CD4-positive, alpha-beta memory T cell (primary cell): ENCODE results near the gene HJURP. TPM values are rescaled to one million over a fixed set of nuclear protein-coding genes. Genes with fewer than 3 reads are reported as not detected.

Source experiments
- CTCF ChIA-PET: fragments of 350-600 bp; sonication (Branson Sonifier 250); formaldehyde crosslinking; loops from one replicate; lab custom pipeline; 2021; ENCODE audit warnings: inconsistent platforms; ENCODE audit not compliant: partially characterized antibody; lab: Charles Lee
- POLR2A ChIA-PET: fragments of 350-600 bp; sonication (Branson Sonifier 250); formaldehyde crosslinking; loops from one replicate; lab custom pipeline; 2021; ENCODE audit not compliant: partially characterized antibody; lab: Charles Lee
- DNase-seq, 5 donors: peaks; one replicate each; pipeline versions ENCODE4 v3.0.0 to v3.0.0-alpha.2; 2020 to 2022; ENCODE audit warnings: mixed read lengths in 1 of 5
- H3K27ac ChIP-seq: one replicate; pipeline ENCODE4 v1.7.0; 2013; ENCODE audit warnings: low read depth, low read length
- H3K27me3 ChIP-seq: 2 replicates; pipeline ENCODE4 v1.7.0; 2013; ENCODE audit warnings: mild to moderate bottlenecking, low read length, moderate library complexity; ENCODE audit not compliant: insufficient read depth
- H3K36me3 ChIP-seq: 2 replicates; pipeline ENCODE4 v1.7.0; 2013; ENCODE audit warnings: mild to moderate bottlenecking, low read length, moderate library complexity; ENCODE audit not compliant: insufficient read depth
- H3K4me1 ChIP-seq: 2 replicates; pipeline ENCODE4 v1.7.0; 2013; ENCODE audit warnings: mild to moderate bottlenecking, low read length, moderate library complexity; ENCODE audit not compliant: insufficient read depth
- H3K4me3 ChIP-seq, 2 donors: one replicate each; pipeline ENCODE4 v1.7.0; 2013; ENCODE audit warnings: low read length in 2 of 2, mild to moderate bottlenecking in 1 of 2
- H3K9me3 ChIP-seq, 2 donors: one replicate each; pipeline ENCODE4 v1.7.0; 2013; ENCODE audit warnings: low read length in 2 of 2, control low read depth in 1 of 2; ENCODE audit not compliant: control insufficient read depth in 1 of 2
- H3K27ac Mint-ChIP-seq, 7 donors: one replicate each; pipeline ENCODE4 v1.8.0; 2020 to 2021; ENCODE audit warnings: mixed read lengths in 7 of 7, mild to moderate bottlenecking in 6 of 7, inconsistent platforms in 3 of 7, moderate library complexity in 3 of 7
- H3K27me3 Mint-ChIP-seq, 2 donors: one replicate each; pipeline ENCODE4 v1.8.0; 2020 to 2021; ENCODE audit warnings: mixed read lengths in 2 of 2
- H3K36me3 Mint-ChIP-seq, 2 donors: one replicate each; pipeline ENCODE4 v1.8.0; 2020 to 2021; ENCODE audit warnings: mixed read lengths in 2 of 2, inconsistent platforms in 1 of 2, mild to moderate bottlenecking in 1 of 2
- H3K4me1 Mint-ChIP-seq, 4 donors: one replicate each; pipeline ENCODE4 v1.8.0; 2020 to 2021; ENCODE audit warnings: mixed read lengths in 4 of 4, mild to moderate bottlenecking in 1 of 4
- H3K4me3 Mint-ChIP-seq, 8 donors: one replicate each; pipeline ENCODE4 v1.8.0; 2020 to 2021; ENCODE audit warnings: mixed read lengths in 8 of 8, mild to moderate bottlenecking in 7 of 8, moderate library complexity in 6 of 8, inconsistent platforms in 3 of 8
- H3K9me3 Mint-ChIP-seq, 8 donors: one replicate each; pipeline ENCODE4 v1.8.0; 2020 to 2021; ENCODE audit warnings: mixed read lengths in 8 of 8, mild to moderate bottlenecking in 5 of 8, inconsistent platforms in 3 of 8, moderate library complexity in 1 of 8
- intact Hi-C: fragments of 100-400 bp; cut with micrococcal nuclease; formaldehyde crosslinking; loops from one replicate; pipeline ENCODE4 v1.15.1; 2023
- polyA plus RNA-seq, 2 donors: library from polyadenylated mRNA; unstranded; fragments of 300-500 nt; fragmentation: Illumina TruSeq; gene quantifications; one replicate each; pipeline ENCODE4 v1.2.3, GENCODE V29; 2021
- total RNA-seq, 2 experiments: library from RNA; stranded (reverse); gene quantifications; one replicate each; pipeline ENCODE4 v1.2.3, GENCODE V29; 2021

The HJURP gene
- total and polyA plus RNA-seq, 4 experiments from 2014 or later, result 0.19 to 0.44 TPM; not detected in 2

DNA sequence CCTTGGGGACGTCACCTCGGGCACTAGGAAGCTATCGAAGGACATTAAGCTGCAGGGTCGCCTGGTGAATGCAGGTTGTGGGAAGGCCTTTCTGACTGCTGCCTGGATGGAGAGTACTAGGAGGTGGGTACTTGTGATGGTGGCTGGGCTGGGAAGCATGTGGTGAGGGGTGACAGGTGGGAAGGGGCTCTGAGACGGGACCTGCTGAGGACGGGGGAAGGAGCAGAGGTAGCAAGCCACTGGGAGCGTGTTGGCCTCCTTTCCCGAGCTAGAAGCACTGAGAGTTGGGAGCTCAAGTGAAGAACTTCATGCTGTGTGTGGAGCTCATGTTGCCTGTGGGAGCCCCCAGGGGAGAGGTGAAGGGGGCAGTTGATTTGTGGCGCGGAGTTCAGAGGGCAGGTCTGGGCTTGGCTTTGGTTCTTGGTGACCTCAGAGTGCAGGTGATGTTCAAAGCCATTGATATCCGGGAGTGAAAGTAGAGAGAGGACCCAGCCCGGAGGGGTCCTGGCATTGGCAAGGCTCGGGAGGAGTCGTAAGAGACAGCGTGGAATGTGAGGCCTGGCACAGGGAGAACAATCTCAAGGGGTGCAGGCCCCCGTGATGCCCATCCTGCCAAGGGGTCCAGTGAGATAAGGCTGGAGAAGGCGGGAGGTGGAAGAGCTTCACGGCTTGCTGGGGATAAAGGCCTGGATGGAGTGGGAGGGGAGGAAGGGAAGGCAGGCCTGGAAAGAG lies 63.0 kb downstream of the HJURP start:
- no peaks in the 10 kb centered on the region for H3K27me3 ChIP-seq
- no peak overlapping the region for H3K27ac ChIP-seq
- Mint-ChIP-seq H3K4me3 (no peak overlapping the region), H3K27ac (no peak overlapping the region), H3K36me3 (no peaks in the 10 kb centered on the region), H3K4me1 (peaks cover 0 to 4% (median under 1%) of the 10 kb centered on the region in 4 donors), H3K27me3 (peaks cover 2 to 4% of the 10 kb centered on the region in 2 donors), H3K9me3 (peaks cover 0 to 5% (median under 1%) of the 10 kb centered on the region in 8 donors)
- ChIA-PET POLR2A (no interaction called here), CTCF (no interaction called here)
- H3K4me3 ChIP-seq, result no peak overlapping the region
- no peaks in the 10 kb centered on the region for H3K4me1 ChIP-seq
- no peaks in the 10 kb centered on the region for H3K9me3 ChIP-seq
- DNase-seq, result no peak
- intact Hi-C loops, result no loop called here
- H3K36me3 ChIP-seq, result no peaks in the 10 kb centered on the region

DNA sequence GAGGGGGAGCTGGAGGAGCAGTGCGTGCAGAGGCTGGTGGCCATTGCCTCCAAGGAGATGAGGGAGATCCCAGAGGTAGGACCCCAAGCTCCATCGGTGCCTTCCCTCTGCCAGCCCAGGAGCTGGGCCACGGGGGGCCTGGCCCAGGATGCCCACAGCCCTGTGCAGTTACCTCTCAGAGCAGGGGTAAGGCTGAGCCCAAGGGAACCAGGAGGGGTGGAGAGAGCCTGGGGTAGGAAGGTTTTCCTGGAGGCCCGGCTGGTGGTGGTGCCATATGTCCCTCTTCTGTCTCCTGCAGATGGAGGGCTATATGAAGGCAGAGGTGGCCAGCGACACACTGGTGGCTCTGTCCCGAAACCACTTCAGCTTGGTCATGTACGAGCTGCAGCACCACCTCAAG lies 64.8 kb downstream of the HJURP start:
- H3K36me3 ChIP-seq, result no peaks in the 10 kb centered on the region
- H3K9me3 Mint-ChIP-seq, result peaks cover 0 to 9% (median 2%) of the 10 kb centered on the region in 8 donors
- POLR2A ChIA-PET, result no interaction called here

More for the DNA sequence above, 64.8 kb downstream of the HJURP start:
- no peaks in the 10 kb centered on the region for H3K27me3 ChIP-seq
- intact Hi-C loops, result no loop called here
- no peak for DNase-seq
- Mint-ChIP-seq H3K27ac (no peak overlapping the region), H3K4me1 (peaks cover 0 to 4% (median under 1%) of the 10 kb centered on the region in 4 donors), H3K4me3 (no peak overlapping the region), H3K36me3 (no peaks in the 10 kb centered on the region), H3K27me3 (peaks cover 6 to 11% of the 10 kb centered on the region in 2 donors)
- H3K27ac ChIP-seq, result no peak overlapping the region
- no peaks in the 10 kb centered on the region for H3K4me1 ChIP-seq
- CTCF ChIA-PET, result no interaction called here
- no peak overlapping the region for H3K4me3 ChIP-seq
- H3K9me3 ChIP-seq, result no peaks in the 10 kb centered on the region

Other genes with a start within 250 kb of the HJURP start
- not detected for gene UGT1A8, start 236.9 kb downstream of the HJURP start, total RNA-seq
- not detected for gene UGT1A8, start 236.9 kb downstream of the HJURP start, polyA plus RNA-seq
- gene UGT1A10, start 218.1 kb downstream of the HJURP start, total RNA-seq, result not detected
- gene UGT1A10, start 218.1 kb downstream of the HJURP start, polyA plus RNA-seq, result not detected
- gene UGT1A9, start 182.6 kb downstream of the HJURP start, total RNA-seq, result not detected
- not detected for gene UGT1A9, start 182.6 kb downstream of the HJURP start, polyA plus RNA-seq
- not detected for gene UGT1A7, start 172.6 kb downstream of the HJURP start, total RNA-seq
- not detected for gene UGT1A7, start 172.6 kb downstream of the HJURP start, polyA plus RNA-seq
- not detected for gene UGT1A6, start 161.6 kb downstream of the HJURP start, total RNA-seq
- not detected for gene UGT1A6, start 161.6 kb downstream of the HJURP start, polyA plus RNA-seq
- not detected for gene UGT1A5, start 141.6 kb downstream of the HJURP start, total RNA-seq
- gene UGT1A5, start 141.6 kb downstream of the HJURP start, polyA plus RNA-seq, result not detected
- gene UGT1A4, start 135.8 kb downstream of the HJURP start, total RNA-seq, result not detected
- not detected for gene UGT1A4, start 135.8 kb downstream of the HJURP start, polyA plus RNA-seq
- not detected for gene UGT1A3, start 125.5 kb downstream of the HJURP start, total RNA-seq
- not detected for gene UGT1A3, start 125.5 kb downstream of the HJURP start, polyA plus RNA-seq
- gene UGT1A1, start 94.3 kb downstream of the HJURP start, total RNA-seq, result not detected
- not detected for gene UGT1A1, start 94.3 kb downstream of the HJURP start, polyA plus RNA-seq
- not detected for gene MROH2A, start 76.2 kb downstream of the HJURP start, total RNA-seq
- not detected for gene MROH2A, start 76.2 kb downstream of the HJURP start, polyA plus RNA-seq
- gene TRPM8, start 62.8 kb upstream of the HJURP start, total RNA-seq, result not detected
- gene TRPM8, start 62.8 kb upstream of the HJURP start, polyA plus RNA-seq, result not detected
- gene SPP2, start 196.2 kb upstream of the HJURP start, total RNA-seq, result not detected
- not detected for gene SPP2, start 196.2 kb upstream of the HJURP start, polyA plus RNA-seq